GM18517 (cell line): Measurements from ENCODE around the gene TMEM98.
"Not testable (repeated sequence)": the region's sequence is repeated elsewhere in the genome, so short reads cannot be mapped to it uniquely, and the experiment has no call there.

Experiments used
- ATAC-seq: cut with Tn5 transposase; IDR thresholded peaks from one replicate; pipeline ENCODE4 v1.9.1; 2021; ENCODE audit warnings: mild to moderate bottlenecking, moderate library complexity; ENCODE audit not compliant: unreplicated experiment

TMEM98 gene

GRCh38 chr17:32976605-32977004, 48.7 kb downstream of the TMEM98 start:
- ATAC-seq: no peak

GRCh38 chr17:32980230-32980629, 52.3 kb downstream of the TMEM98 start:
- ATAC-seq: no peak

GRCh38 chr17:32981611-32982010, 53.7 kb downstream of the TMEM98 start:
- not testable (repeated sequence) for ATAC-seq

- ATAC-seq: no peak
Measured at GRCh38 chr17:32985050-32985756, 57.2 kb downstream of the TMEM98 start.

GRCh38 chr17:32987453-32987805, 59.5 kb downstream of the TMEM98 start:
- not testable (repeated sequence) for ATAC-seq

- ATAC-seq: not testable (repeated sequence)
Measured at GRCh38 chr17:32987868-32988267, 59.9 kb downstream of the TMEM98 start.

DNA sequence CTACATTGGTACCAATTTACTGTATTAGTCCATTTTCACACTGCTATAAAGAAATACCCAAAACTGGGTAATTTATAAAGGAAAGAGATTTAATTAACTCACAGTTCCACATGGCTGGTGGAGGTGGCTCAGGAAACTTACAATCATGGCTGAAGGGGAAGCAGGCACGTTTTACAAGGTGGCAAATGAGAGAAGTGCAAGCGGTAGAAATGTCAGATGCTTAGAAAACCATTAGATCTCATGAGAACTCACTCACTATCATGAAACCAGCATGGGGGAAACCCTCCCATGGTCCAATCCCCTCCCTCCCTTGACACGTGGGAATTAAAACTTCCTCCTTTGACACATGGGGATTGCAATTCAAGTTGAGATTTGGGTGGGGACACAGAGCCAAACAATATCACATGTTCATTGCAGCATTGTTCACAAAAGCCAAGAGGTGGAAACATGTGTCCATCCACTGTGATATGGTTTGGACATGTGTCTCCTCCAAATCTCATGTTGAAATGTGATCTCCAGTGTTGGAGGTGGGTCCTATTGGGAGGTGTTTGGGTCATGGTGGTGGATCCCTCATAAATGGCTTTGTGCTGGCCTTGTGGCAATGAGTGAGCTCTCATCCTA, 60.6 kb downstream of the TMEM98 start:
- no peak for ATAC-seq

GRCh38 chr17:32992321-32993033, 64.5 kb downstream of the TMEM98 start:
- ATAC-seq: no peak

DNA sequence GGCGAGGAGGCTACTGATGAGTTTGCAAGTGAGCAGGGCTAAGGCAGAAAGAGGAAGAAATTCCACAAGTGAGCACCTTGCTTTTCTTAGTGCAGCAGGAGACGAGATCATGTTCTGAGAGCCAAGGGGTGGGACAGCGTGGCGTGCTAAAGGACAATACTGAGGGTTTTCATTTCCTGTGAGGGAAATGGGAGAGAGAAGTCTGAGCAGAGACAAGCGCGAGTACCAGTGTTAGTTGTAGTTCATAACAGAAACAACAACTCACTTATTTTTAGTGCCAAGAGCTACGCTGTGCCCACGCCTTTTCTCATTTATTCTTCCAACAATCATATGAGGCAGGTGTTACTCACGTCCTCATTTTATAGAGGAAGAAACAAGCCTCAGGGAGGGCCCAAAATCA, 66.0 kb downstream of the TMEM98 start:
- peak; percentile 56 for ATAC-seq
